Muscle layer of colon (tissue), 2 donors: ENCODE results near the gene POU6F2.

Source experiments
- H3K27ac ChIP-seq: one replicate; pipeline ENCODE4 v1.7.0; 2013; ENCODE audit warnings: low read depth, mild to moderate bottlenecking, low read length, moderate library complexity
- H3K27me3 ChIP-seq, 2 donors: one replicate each; pipeline ENCODE4 v1.7.0; 2013; ENCODE audit warnings: low read length in 2 of 2, mild to moderate bottlenecking in 2 of 2; ENCODE audit not compliant: insufficient read depth in 2 of 2, control insufficient read depth in 1 of 2
- H3K36me3 ChIP-seq: one replicate; pipeline ENCODE4 v1.7.0; 2013; ENCODE audit warnings: mild to moderate bottlenecking, low read length; ENCODE audit not compliant: insufficient read depth
- H3K4me1 ChIP-seq: one replicate; pipeline ENCODE4 v1.7.0; 2013; ENCODE audit warnings: mild to moderate bottlenecking, low read length; ENCODE audit not compliant: insufficient read depth
- H3K4me3 ChIP-seq, 2 donors: one replicate each; pipeline ENCODE4 v1.7.0; 2013; ENCODE audit warnings: low read length in 2 of 2, low read depth in 1 of 2, mild to moderate bottlenecking in 1 of 2, moderate library complexity in 1 of 2
- H3K9ac ChIP-seq: one replicate; pipeline ENCODE4 v1.7.0; 2013; ENCODE audit warnings: low read length
- H3K9me3 ChIP-seq: one replicate; pipeline ENCODE4 v1.7.0; 2013; ENCODE audit warnings: mild to moderate bottlenecking, low read length
- donor health status: abdominal sarcoma.
- donor health status: Adenocarcinoma of cecum.

Gene POU6F2

GRCh38 chr7:39338716-39339115 is 361.0 kb downstream of the POU6F2 start:
- H3K9ac ChIP-seq: no peak overlapping the region
- H3K36me3 ChIP-seq: no peaks in the 10 kb centered on the region
- no peak overlapping the region for H3K4me3 ChIP-seq
- H3K27me3 ChIP-seq: no peaks in the 10 kb centered on the region
- H3K27ac ChIP-seq: no peak overlapping the region
- H3K4me1 ChIP-seq: no peaks in the 10 kb centered on the region
- no peaks in the 10 kb centered on the region for H3K9me3 ChIP-seq

- Histone ChIP-seq H3K27ac (no peak overlapping the region), H3K4me3 (no peak overlapping the region), H3K36me3 (no peaks in the 10 kb centered on the region), H3K9me3 (no peaks in the 10 kb centered on the region), H3K27me3 (no peaks in the 10 kb centered on the region), H3K4me1 (no peaks in the 10 kb centered on the region), H3K9ac (no peak overlapping the region)
These were observed 361.9 kb downstream of the POU6F2 start for GRCh38 chr7:39339591-39339990.

GRCh38 chr7:39341083-39341482 is 363.4 kb downstream of the POU6F2 start:
- Histone ChIP-seq H3K36me3 (no peaks in the 10 kb centered on the region), H3K27me3 (no peaks in the 10 kb centered on the region), H3K9ac (no peak overlapping the region), H3K27ac (no peak overlapping the region), H3K4me1 (no peaks in the 10 kb centered on the region), H3K4me3 (no peak overlapping the region), H3K9me3 (no peaks in the 10 kb centered on the region)

GRCh38 chr7:39342763-39343162 is 365.1 kb downstream of the POU6F2 start:
- no peak overlapping the region for H3K4me3 ChIP-seq
- H3K9me3 ChIP-seq: no peaks in the 10 kb centered on the region
- no peak overlapping the region for H3K27ac ChIP-seq
- no peaks in the 10 kb centered on the region for H3K27me3 ChIP-seq
- H3K4me1 ChIP-seq: no peaks in the 10 kb centered on the region
- no peak overlapping the region for H3K9ac ChIP-seq
- H3K36me3 ChIP-seq: no peaks in the 10 kb centered on the region

- Histone ChIP-seq H3K27ac (no peak overlapping the region), H3K4me3 (no peak overlapping the region), H3K4me1 (peaks cover 17% of the 10 kb centered on the region), H3K9me3 (no peaks in the 10 kb centered on the region), H3K27me3 (no peaks in the 10 kb centered on the region), H3K9ac (no peak overlapping the region), H3K36me3 (no peaks in the 10 kb centered on the region)
These were observed 371.9 kb downstream of the POU6F2 start for GRCh38 chr7:39349452-39350123.

GRCh38 chr7:39353615-39354376 is 376.1 kb downstream of the POU6F2 start:
- Histone ChIP-seq H3K4me1 (peaks cover 17% of the 10 kb centered on the region), H3K9me3 (no peaks in the 10 kb centered on the region), H3K4me3 (no peak overlapping the region), H3K36me3 (no peaks in the 10 kb centered on the region), H3K9ac (no peak overlapping the region), H3K27ac (no peak overlapping the region), H3K27me3 (no peaks in the 10 kb centered on the region)

GRCh38 chr7:39355664-39356063 is 378.0 kb downstream of the POU6F2 start:
- no peaks in the 10 kb centered on the region for H3K27me3 ChIP-seq
- peaks cover 23% of the 10 kb centered on the region for H3K4me1 ChIP-seq
- H3K9ac ChIP-seq: no peak overlapping the region
- no peak overlapping the region for H3K27ac ChIP-seq
- H3K9me3 ChIP-seq: no peaks in the 10 kb centered on the region
- H3K36me3 ChIP-seq: no peaks in the 10 kb centered on the region
- H3K4me3 ChIP-seq: no peak overlapping the region

- Histone ChIP-seq H3K36me3 (no peaks in the 10 kb centered on the region), H3K4me3 (no peak overlapping the region), H3K9me3 (no peaks in the 10 kb centered on the region), H3K4me1 (peaks cover 24% of the 10 kb centered on the region), H3K27ac (no peak overlapping the region), H3K27me3 (no peaks in the 10 kb centered on the region), H3K9ac (no peak overlapping the region)
These were observed 378.6 kb downstream of the POU6F2 start for GRCh38 chr7:39356172-39356925.

GRCh38 chr7:39357648-39358047 is 379.9 kb downstream of the POU6F2 start:
- Histone ChIP-seq H3K9me3 (no peaks in the 10 kb centered on the region), H3K4me1 (peaks cover 24% of the 10 kb centered on the region), H3K36me3 (no peaks in the 10 kb centered on the region), H3K27ac (no peak overlapping the region), H3K9ac (no peak overlapping the region), H3K4me3 (no peak overlapping the region), H3K27me3 (no peaks in the 10 kb centered on the region)

GRCh38 chr7:39360038-39360437 is 382.3 kb downstream of the POU6F2 start:
- Histone ChIP-seq H3K9ac (no peak overlapping the region), H3K4me1 (peaks cover 7% of the 10 kb centered on the region), H3K36me3 (no peaks in the 10 kb centered on the region), H3K9me3 (no peaks in the 10 kb centered on the region), H3K27ac (no peak overlapping the region), H3K27me3 (no peaks in the 10 kb centered on the region), H3K4me3 (peak overlapping the region in 1 of 2 donors; percentile 10)

GRCh38 chr7:39360766-39361165 is 383.1 kb downstream of the POU6F2 start:
- Histone ChIP-seq H3K4me3 (peak overlapping the region in 1 of 2 donors; percentile 10), H3K36me3 (no peaks in the 10 kb centered on the region), H3K27me3 (no peaks in the 10 kb centered on the region), H3K27ac (no peak overlapping the region), H3K9me3 (no peaks in the 10 kb centered on the region), H3K9ac (no peak overlapping the region), H3K4me1 (peaks cover 7% of the 10 kb centered on the region)
